HTR-8/SVneo (cell line): ENCODE measurements around the gene SOD1.

Experiments
- DNase-seq: peaks from one replicate; pipeline ENCODE4 v3.0.0; 2011; ENCODE audit warnings: low spot score, mixed read lengths; ENCODE audit not compliant: insufficient read length
- FAIRE-seq: peaks from 2 replicates; lab custom pipeline; 2011; peaks lifted over from hg19 to GRCh38; lab: Jason Lieb, UNC

Gene SOD1

GRCh38 chr21:31677047-31677446, 17.6 kb downstream of the SOD1 start:
- DNase-seq (no peak), FAIRE-seq (no peak)

GRCh38 chr21:31678478-31678877, 19.0 kb downstream of the SOD1 start:
- FAIRE-seq, result no peak
- no peak for DNase-seq

- FAIRE-seq (no peak), DNase-seq (no peak)
These were observed 23.1 kb downstream of the SOD1 start for GRCh38 chr21:31682620-31683019.

GRCh38 chr21:31683029-31683428, 23.5 kb downstream of the SOD1 start:
- no peak for DNase-seq
- no peak for FAIRE-seq

- FAIRE-seq (no peak), DNase-seq (no peak)
These were observed 25.4 kb downstream of the SOD1 start for GRCh38 chr21:31684918-31685317.

- FAIRE-seq, result no peak
- DNase-seq, result no peak
These were observed 26.9 kb downstream of the SOD1 start for GRCh38 chr21:31686272-31686915.

- FAIRE-seq (no peak), DNase-seq (no peak)
These were observed 27.6 kb downstream of the SOD1 start for GRCh38 chr21:31687108-31687507.

- FAIRE-seq (no peak), DNase-seq (no peak)
These were observed 29.3 kb downstream of the SOD1 start for GRCh38 chr21:31688603-31689368.

- DNase-seq (no peak), FAIRE-seq (no peak)
These were observed 33.7 kb downstream of the SOD1 start for GRCh38 chr21:31693222-31693621.

- no peak for DNase-seq
- FAIRE-seq, result no peak
These were observed 36.9 kb downstream of the SOD1 start for GRCh38 chr21:31696424-31696823.

GRCh38 chr21:31698461-31698860, 39.0 kb downstream of the SOD1 start:
- FAIRE-seq, result no peak
- DNase-seq, result no peak

- no peak for DNase-seq
- FAIRE-seq, result no peak
These were observed 40.5 kb downstream of the SOD1 start for GRCh38 chr21:31700040-31700439.

- DNase-seq (no peak), FAIRE-seq (no peak)
These were observed 47.1 kb downstream of the SOD1 start for GRCh38 chr21:31706562-31706961.

GRCh38 chr21:31707499-31707898, 48.0 kb downstream of the SOD1 start:
- DNase-seq (no peak), FAIRE-seq (no peak)

- DNase-seq, result no peak
- no peak for FAIRE-seq
These were observed 49.0 kb downstream of the SOD1 start for GRCh38 chr21:31708541-31708940.

GRCh38 chr21:31710586-31710985, 51.1 kb downstream of the SOD1 start:
- DNase-seq, result no peak
- no peak for FAIRE-seq

- DNase-seq (no peak), FAIRE-seq (no peak)
These were observed 51.8 kb downstream of the SOD1 start for GRCh38 chr21:31711326-31711725.

- DNase-seq, result no peak
- FAIRE-seq, result no peak
These were observed 52.3 kb downstream of the SOD1 start for GRCh38 chr21:31711745-31712285.

GRCh38 chr21:31713115-31713514, 53.6 kb downstream of the SOD1 start:
- no peak for FAIRE-seq

GRCh38 chr21:31713973-31714740, 54.7 kb downstream of the SOD1 start:
- no peak for DNase-seq

More at GRCh38 chr21:31713115-31713514, 53.6 kb downstream of the SOD1 start:
- DNase-seq, result no peak

More at GRCh38 chr21:31713973-31714740, 54.7 kb downstream of the SOD1 start:
- FAIRE-seq, result no peak
